ENCODE measurements around the gene MAMDC2.

The MAMDC2 gene

DNA sequence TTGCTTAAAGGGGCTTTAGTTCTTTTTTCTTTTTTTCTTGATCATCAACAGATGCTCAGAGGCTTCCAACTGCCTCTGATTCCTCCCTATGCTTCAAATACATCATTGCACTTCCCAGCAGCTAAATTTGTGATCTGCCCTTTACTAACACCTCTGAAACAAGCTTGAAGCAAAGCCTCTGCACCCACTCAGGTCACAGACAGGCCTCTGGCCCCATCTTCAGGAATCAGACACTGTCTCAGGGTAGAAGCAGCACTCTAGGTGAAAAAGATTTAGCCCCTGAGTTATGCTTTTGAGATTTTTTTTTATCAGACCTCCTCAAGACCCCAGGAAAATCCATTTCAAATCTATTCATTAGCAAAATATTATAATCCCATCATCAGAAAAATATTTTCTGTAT is 91.5 kb downstream of the MAMDC2 start:
- no peak for DNase-seq (ENCODE audit: low read depth in 2 of 2)

DNA sequence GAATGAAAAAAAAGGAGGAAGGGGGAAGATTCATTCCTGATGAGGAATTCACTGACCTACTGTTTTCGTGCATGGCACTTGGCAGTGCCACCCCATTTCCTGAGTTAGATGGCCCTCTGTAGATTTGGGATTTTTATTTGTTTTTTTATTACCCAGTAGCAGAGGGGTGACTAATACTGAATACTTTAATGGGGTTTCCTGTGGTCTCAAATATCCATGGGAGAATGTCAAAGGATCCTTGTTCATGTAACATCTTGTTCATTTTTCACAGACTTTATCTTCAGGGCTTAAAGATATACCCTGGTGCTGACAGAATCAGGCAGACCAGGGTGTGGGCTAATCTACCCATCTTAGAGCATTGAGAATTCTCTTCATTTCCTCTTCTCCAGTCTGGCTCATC is 93.0 kb downstream of the MAMDC2 start:
- DNase-seq (ENCODE audit: low read depth in 2 of 2) = no peak

DNA sequence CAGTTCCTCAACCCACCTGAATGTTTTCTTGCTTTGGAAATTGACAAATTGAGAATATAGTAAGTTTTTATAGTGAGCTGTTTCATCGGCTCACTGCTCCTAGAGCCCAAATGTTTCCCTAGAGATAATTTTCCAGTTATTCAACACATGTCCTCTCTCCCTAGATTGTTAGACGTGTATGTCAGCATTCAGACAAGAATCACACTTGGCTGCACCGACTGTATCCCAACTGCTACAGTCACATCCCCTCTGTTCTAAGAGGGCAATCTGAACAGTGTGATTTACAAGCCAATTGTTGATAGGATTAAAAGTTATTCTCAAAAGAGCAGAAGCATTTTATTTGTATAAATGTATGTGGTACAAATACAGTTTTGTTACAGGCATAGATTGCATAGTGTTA is 93.9 kb downstream of the MAMDC2 start:
- DNase-seq (ENCODE audit: low read depth in 2 of 2) = no peak

DNA sequence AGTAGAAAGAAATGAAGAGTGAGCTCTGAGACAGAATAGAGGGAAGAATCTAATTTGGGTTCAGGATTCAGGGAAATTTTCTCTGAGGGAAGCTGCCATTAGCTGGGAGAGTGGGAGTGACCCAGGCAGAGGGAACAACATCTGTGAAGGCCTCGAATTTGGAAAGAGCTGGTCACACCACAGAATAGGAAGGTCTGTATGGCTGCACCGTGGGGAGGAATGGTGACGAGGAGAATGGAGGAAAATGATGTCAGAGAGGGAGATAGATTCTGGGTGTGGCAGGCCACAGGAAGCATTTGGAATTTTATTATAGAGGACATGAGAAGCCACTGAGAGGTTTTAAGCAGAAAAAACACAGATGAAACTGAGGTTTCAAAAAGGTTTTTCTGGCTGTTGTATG is 98.5 kb downstream of the MAMDC2 start:
- no peak for DNase-seq (ENCODE audit: low read depth in 2 of 2)

DNA sequence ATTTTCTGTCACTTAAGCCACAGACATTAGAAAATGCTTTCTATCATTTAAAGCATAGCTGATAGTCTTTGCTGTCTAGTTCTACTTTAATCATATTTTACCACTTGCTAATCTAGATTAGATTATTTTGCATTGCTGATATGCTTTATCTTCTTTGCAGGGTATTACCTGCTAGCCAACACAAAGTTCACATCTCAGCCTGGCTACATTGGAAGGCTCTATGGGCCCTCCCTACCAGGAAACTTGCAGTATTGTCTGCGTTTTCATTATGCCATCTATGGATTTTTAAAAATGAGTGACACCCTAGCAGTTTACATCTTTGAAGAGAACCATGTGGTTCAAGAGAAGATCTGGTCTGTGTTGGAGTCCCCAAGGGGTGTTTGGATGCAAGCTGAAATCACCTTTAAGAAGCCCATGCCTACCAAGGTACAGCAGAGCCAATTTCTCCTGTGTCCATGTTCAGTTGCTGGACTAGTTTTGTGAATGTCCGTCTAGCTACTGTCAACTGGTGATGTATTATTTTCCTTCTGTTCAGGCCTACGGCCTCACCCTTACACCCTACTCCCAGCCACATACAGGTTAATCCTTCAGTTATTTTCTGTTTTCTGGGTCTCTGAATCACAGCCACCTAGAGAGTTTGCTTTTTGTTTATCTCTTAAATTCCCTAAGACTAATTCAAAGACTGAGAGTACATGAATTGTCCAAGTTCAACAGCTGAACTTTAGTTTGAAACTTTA is 99.9 kb downstream of the MAMDC2 start:
- no peak for DNase-seq (ENCODE audit: low read depth in 2 of 2)

DNA sequence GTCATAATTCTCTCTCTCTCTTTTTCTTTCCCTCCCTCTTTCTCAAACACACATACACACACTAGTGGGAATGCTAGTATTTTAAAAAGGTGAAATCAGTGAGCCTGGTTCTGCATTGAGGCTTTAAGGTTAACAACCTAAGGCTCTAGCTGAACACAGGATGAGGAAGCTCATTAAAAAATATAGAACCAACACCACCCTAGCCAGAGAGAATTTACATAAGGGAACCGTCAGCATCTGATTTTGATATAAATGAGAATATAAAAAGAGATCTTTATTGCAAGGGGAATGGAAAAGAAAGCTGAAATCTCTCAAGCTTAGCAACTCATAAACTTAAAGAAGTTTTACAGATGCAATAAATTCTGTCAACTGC is 100.5 kb downstream of the MAMDC2 start:
- DNase-seq (ENCODE audit: low read depth in 2 of 2) = no peak

DNA sequence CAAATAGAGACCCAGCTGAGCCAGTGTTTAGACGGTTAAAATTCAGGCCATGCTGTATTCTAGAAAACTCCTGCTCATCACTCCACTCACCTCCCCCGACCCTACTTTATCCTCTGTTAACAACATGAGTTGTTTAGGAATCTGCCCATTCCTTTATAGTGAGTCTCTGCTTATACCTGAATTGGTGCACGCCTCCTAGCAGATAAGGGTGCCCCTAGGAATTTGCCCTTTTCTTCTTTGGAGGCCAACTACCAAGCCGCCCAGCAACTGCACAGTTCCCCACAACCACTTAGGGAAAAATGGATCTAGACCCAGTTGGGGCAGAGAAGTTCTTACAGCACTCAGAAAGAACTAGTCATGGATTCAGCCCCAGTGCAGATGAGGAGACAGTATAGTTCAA is 102.3 kb downstream of the MAMDC2 start:
- DNase-seq (ENCODE audit: low read depth in 2 of 2) = no peak

DNA sequence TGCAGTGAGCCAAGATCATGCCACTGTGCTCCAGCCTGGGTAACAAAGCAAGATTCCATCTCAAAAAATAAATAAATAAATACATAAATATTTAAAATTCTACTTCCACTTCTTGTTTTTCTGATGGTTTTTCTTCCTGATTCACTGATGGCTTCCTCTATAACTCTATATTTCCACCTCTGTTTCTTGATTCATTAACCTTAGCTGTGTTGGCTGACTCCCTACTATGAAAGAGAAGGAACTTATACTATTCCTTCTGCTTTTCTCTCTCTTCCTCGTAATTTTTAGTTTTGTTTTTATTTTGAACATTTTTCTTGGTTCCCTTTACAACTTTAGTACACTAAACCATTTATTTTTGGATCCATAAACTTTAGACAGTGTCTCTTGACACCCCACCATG is 103.5 kb downstream of the MAMDC2 start:
- DNase-seq (ENCODE audit: low read depth in 2 of 2) = no peak

DNA sequence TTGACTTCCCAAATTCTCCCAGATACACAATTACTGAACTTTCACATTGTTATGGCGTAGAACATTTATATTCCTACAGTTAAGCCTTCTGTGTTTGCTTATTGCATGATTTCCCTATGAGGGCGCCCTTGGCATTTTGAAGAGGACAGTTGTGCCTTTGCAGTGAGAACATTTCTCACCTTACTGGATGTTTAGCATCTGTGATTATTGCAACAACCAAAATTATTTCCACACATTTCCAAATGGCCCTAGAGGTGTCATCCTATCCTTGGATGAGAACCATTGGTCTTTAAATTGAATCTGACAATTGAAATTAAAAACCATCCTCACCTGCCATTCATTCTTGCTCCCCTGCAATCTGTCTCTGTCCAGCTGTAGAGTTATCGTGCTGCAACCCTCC is 104.0 kb downstream of the MAMDC2 start:
- DNase-seq (ENCODE audit: low read depth in 2 of 2) = no peak

DNA sequence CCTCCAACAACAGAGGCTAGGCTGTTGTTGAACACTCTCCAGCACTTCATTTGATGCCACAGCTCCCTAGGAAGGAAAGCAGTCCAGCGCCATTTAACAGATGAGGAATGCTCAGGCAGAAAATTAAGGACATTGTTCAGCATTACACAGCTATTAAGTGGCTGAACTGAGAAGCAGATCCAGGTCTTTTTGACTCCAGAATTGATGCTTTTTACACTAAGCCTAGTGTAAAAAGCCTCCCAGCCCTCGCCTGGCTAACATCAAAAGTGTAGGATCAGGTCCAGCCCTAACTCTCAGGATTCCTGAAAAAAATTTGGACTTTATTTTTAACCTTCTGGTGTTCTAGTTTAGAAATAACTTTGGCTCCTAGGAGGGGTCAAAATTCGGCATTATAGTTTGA is 108.7 kb downstream of the MAMDC2 start:
- DNase-seq (ENCODE audit: low read depth in 2 of 2) = no peak

DNA sequence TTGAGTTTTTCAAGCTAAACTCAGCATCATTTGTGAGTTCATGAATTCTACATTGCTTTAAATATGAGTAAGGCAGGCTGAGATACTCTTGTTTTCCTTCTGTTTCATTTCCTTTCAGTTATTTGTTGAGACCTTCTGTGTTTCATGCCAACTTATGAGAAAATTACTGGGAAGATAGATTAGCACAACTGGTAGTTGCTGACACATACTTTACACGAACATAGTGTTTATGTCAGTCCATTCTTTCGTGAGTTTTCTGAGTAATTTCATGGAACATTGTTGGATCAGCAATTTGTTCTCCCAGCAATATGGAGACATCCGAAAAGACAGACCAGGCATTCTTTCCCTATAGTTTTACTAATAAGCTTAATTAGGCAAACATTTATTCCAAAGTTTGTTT is 113.1 kb downstream of the MAMDC2 start:
- no peak for DNase-seq (ENCODE audit: low read depth in 2 of 2)

DNA sequence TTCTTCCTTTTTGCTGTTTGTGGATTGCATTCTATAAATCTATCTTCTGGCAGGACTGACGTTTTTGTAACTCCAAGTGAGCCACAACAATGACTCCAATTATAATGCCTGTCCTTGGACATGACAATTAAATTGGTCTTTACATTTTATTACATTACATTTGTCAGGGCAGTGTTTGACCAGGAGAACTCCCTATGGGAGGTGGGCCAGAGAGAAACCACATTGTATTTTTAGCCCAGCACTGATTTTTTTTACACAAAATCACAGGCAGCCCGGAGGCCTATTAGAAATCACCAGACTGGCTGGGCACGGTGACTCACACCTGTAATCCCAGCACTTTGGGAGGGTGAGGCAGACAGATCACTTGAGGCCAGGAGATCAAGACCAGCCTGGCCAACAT is 116.0 kb downstream of the MAMDC2 start:
- DNase-seq (ENCODE audit: low read depth in 2 of 2) = no peak

DNA sequence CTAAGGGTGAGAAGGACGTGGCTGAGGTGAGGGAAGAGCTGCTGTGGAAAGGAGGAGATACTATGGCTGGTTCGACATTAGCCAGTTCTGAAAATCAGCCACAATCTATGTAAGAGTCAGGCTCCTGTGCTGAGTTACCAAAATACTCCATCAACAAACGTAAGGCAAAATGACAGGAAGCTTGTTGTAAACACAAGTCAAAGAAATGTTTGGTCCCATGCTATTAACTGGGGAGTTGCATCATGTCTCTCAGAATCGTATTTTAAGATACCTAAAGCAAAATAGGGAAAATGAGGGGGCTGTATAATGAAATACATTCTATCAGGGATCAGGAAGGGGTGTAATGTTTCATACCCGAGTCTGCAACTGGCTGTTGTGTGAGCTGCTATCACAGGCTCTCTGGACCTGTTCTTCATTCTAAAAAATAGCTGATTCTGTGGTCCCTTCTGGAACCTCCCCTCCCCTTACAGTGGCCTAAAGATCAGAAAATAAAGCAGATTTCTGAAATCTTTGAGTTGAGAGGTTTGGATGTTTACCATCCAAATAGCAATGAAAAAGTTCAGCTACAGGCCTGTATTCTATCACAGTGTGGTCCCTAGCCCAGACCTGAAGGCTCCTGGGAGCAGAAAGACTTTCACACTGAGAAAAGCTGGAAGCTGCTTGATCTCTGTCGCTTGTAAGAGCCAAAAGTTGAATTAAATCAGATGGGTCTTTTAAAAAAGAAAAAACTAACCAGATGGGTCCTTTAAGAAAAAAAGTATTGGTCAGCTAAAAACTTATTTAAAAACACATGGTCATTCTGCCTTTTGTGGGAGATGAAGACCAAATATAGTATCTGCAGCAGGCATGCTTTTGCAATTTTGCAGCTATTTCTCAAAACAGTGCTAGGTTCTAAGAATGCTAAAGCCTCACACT is 117.3 kb downstream of the MAMDC2 start:
- DNase-seq (ENCODE audit: low read depth in 2 of 2) = no peak

DNA sequence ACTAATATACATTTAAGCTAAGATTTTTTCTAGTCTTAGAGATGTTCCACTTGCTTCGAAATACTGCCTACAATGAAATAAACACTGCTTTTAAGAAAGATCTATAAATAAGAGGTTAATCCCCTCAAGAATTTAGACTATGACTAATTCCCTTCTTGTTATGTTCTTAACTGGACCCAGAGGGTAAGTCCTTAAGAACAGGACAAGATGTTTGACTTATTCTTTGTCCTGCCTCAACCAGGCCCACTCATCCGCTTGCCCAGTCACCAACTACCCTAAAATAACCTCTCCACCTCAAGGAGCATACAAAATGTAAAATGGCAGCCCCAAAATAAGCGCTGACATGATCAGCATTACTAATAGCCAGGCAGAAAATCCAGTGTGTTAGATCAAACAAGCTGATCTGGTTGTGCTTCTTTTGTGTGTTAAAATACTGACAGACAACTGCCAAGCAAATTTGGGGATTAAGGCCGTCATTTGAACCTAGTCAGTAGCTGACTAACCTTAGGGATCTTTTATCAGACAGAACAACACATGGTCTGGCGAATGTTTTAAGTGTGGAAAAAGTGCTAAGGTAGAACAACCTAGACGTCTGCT is 121.5 kb downstream of the MAMDC2 start:
- no peak for DNase-seq (ENCODE audit: low read depth in 2 of 2)

DNA sequence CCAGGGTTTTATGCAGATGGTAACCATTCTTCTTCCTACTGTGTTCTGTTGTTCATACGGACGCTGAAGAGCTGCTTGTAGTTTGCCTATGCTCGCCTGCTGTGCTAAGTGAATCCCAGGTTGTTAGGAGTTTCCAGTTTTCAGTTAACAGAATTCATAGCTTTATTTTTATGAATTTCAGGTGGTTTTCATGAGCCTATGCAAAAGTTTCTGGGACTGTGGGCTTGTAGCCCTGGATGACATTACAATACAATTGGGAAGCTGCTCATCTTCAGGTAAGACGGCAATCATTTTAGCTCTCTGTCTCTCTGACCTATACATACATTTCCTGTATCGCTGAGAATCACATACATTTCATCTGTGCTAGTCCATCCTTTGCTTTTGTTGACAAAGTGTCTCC is 124.9 kb downstream of the MAMDC2 start:
- no peak for DNase-seq (ENCODE audit: low read depth in 2 of 2)

DNA sequence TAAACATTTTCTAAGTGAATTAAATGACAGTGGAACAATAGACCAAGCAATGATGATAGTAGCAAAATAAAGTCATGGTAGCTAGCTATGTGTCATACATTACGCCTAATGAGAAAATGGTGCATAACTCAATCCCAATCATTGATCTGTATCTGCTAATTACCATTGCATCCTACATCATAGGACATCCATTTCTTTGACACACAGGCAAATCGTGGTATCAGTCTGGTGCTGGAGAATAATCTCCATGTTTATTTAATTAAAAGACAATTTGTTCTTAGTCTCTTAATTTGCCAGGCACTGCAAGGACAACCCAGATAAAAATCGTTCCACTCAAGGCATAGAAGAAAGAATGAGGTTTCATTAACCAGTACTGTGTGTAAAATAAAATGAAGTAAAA is 125.6 kb downstream of the MAMDC2 start:
- no peak for DNase-seq (ENCODE audit: low read depth in 2 of 2)

DNA sequence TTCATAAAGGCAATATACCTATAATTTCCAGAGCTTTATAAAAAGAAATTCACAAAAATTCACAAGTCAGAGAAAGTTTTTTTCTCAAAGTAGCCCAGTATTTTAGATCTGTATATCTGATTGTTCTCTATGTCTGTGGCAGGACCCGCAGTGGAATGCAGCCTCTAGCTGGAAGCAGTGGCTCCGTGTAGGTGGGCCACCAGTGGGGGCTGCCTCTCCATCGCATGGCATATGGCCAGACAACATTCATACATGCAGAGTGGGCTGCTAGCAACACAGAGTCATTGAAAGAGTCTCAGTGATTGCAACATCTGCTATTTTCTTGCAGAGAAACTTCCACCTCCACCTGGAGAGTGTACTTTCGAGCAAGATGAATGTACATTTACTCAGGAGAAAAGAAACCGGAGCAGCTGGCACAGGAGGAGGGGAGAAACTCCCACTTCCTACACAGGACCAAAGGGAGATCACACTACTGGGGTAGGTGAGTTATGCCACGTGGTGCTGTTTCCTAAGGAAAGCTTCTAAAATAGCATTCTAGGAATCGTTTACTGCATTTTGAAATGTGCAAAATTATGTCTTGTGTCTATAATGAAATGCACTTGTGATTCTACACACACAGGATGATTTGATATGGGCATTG is 126.6 kb downstream of the MAMDC2 start:
- DNase-seq (ENCODE audit: low read depth in 2 of 2) = no peak

DNA sequence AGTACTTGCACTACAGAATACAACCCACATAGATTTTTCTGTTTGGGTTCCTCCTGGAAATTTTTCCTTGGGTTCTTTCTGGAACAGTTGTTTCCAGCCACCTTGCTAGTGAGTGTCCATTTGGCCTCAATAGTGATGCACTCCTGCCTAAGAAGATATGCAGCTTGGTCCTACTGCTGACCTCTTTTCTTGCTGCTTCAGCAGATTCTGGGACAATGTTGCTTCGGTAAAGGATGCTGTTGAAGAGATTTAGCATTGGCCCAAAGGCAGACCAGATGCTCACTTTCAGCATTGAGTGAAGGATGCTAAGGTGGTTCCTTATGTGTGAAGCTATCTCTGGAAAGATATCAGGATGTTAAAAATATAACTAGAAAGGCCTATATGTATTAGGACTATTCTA is 128.9 kb downstream of the MAMDC2 start:
- no peak for DNase-seq (ENCODE audit: low read depth in 2 of 2)

DNA sequence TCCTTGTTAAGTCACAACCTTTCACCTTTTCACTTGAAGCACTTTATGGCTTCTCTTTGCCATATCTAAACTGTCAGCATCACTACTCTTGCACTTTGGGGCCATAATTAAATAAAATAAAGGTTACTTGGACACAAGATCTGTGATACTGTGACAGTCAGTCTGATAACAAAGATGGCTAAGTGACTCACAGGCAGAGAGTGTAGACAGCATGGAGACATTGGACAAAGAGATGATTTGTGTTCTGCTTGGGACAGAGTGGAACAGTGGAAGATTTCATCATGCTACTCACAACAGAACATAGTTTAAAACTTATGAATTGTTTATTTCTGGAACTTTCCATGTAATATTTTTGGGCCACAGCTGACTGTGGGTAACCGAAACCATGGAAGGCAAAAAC is 133.5 kb downstream of the MAMDC2 start:
- DNase-seq (ENCODE audit: low read depth in 2 of 2) = no peak

DNA sequence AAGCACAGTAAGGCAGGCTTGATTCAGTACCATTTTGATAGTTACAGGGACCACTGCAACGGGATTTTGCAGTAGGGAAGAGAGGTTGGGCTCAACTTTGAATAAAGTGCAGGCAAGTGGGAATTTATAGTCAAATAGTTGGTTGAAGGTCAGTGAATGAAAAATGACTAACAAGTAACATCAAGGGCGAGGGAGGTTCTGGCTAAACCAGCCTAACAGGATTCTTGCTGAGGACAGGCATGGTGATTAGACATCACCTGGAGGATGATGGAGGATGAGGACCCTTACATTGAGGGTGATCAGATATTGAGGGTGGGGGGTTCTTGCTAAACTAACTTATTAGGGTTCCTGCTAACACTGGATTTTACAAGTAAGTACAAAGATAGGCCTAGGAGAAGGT is 149.1 kb downstream of the MAMDC2 start:
- DNase-seq (ENCODE audit: low read depth in 2 of 2) = no peak

DNA sequence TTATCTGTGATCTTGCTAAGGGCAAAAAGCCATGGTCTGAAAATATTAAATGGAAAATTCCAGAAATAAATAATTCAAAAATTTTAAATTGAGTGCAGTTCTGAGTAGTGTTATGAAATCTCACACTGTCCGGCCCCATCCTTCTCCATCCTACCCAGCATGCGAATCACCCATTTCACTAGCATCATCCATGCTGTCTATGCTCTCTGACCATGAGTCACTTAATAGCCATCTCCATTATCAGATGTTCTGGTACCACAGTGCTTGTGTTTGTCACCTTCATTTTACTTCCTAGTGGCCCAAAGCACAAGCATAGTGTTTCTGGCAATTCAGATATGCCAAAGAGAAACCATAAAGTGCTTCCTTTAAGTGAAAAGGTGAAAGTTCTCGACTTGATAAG is 151.8 kb downstream of the MAMDC2 start:
- no peak for DNase-seq (ENCODE audit: low read depth in 2 of 2)

DNA sequence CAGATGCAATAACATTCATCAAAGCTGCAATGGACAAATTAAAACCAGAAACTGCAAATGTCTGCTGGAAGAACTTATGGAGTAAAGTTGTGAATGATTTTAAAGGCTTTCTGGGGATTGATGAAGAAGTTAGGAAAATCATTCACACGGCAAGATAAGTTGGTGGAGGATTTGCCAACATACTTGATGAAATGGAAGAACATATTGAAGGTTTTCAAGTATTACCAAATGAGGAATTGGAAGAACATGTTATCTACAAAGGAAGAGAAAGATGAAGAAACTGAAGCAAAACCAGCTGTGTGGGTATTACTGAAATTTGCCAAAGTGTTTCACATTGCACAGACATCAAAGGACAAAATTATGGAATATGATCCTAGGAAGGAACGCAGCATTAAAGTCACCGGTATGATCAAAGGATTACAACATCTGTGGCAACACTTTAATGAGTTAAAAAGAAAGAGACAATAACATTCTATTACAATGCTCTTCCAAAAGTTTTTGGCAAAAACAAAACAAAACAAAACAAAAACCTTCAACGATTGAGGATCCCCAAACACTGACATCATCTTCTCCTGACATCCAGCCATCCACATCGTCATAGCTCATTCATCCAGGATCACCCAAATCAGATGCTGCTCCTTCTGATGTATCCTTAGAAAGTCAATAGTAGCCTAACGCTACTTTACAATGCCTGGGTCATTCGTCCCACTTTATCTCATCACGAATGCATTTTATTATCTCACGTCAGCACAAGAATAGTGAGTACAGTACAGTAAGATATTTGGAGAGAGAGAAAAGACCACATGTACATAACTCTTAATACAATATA is 153.8 kb downstream of the MAMDC2 start:
- DNase-seq (ENCODE audit: low read depth in 2 of 2) = no peak

All from activated CD4-positive, alpha-beta T cell treated with anti-CD3 and anti-CD28 coated beads for 24 hours (primary cell).